ENCODE measurements around the gene HP.

- TF ChIP-seq, protein P1, sequence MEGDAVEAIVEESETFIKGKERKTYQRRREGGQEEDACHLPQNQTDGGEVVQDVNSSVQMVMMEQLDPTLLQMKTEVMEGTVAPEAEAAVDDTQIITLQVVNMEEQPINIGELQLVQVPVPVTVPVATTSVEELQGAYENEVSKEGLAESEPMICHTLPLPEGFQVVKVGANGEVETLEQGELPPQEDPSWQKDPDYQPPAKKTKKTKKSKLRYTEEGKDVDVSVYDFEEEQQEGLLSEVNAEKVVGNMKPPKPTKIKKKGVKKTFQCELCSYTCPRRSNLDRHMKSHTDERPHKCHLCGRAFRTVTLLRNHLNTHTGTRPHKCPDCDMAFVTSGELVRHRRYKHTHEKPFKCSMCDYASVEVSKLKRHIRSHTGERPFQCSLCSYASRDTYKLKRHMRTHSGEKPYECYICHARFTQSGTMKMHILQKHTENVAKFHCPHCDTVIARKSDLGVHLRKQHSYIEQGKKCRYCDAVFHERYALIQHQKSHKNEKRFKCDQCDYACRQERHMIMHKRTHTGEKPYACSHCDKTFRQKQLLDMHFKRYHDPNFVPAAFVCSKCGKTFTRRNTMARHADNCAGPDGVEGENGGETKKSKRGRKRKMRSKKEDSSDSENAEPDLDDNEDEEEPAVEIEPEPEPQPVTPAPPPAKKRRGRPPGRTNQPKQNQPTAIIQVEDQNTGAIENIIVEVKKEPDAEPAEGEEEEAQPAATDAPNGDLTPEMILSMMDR (conservative IDR thresholded peaks at IDR 0.05 in 1 of 2, IDR thresholded peaks at IDR 0.05 in 1 of 2; ENCODE audit: extremely low read depth in 1 of 2, insufficient read depth in 1 of 2, low read depth in 1 of 2, low read length in 2 of 2): no peak
- TF ChIP-seq EZH2 (IDR thresholded peaks at IDR 0.05; ENCODE audit: borderline replicate concordance, low read length): no peak
Observed at GRCh38 chr16:72042157-72042660, 12.1 kb upstream of the HP start.
